ENCODE measurements around the gene AXIN1. TPM values are rescaled to one million over a fixed set of nuclear protein-coding genes. Genes with fewer than 3 reads are reported as not detected.
"Not testable (repeated sequence)": the region's sequence is repeated elsewhere in the genome, so short reads cannot be mapped to it uniquely, and the experiment has no call there.

AXIN1 gene
- total RNA-seq, 1 donor from 2014 or later, result 49.0 TPM

GRCh38 chr16:270381-271255 is 81.9 kb downstream of the AXIN1 start:
- H3K27me3 ChIP-seq (ENCODE audit: control insufficient read depth, insufficient read depth, low read length), result peaks cover 10% of the 10 kb centered on the region

GRCh38 chr16:269061-269796 is 83.3 kb downstream of the AXIN1 start:
- no peak for FAIRE-seq
- no peak for TF ChIP-seq CTCF (IDR thresholded peaks at IDR 0.05; ENCODE audit: insufficient read depth, low read length, severe bottlenecking)

More at GRCh38 chr16:270381-271255, 81.9 kb downstream of the AXIN1 start:
- no peak for TF ChIP-seq CTCF (IDR thresholded peaks at IDR 0.05; ENCODE audit: insufficient read depth, low read length, severe bottlenecking)
- no peaks in the 10 kb centered on the region for H3K36me3 ChIP-seq (ENCODE audit: control insufficient read depth, insufficient read depth, low read length)
- H3K4me3 ChIP-seq (ENCODE audit: low read depth, low read length), result no peak overlapping the region
- FAIRE-seq (no peak), DNase-seq (ENCODE audit: low read depth) (no peak)

GRCh38 chr16:268141-269053 is 84.1 kb downstream of the AXIN1 start:
- no peak for FAIRE-seq
- Histone ChIP-seq H3K36me3 (ENCODE audit: control insufficient read depth, insufficient read depth, low read length) (peaks cover 3% of the 10 kb centered on the region), H3K4me3 (ENCODE audit: low read depth, low read length) (no peak overlapping the region), H3K27me3 (ENCODE audit: control insufficient read depth, insufficient read depth, low read length) (no peaks in the 10 kb centered on the region)
- DNase-seq (ENCODE audit: low read depth), result no peak
- no peak for TF ChIP-seq CTCF (IDR thresholded peaks at IDR 0.05; ENCODE audit: insufficient read depth, low read length, severe bottlenecking)

More at GRCh38 chr16:269061-269796, 83.3 kb downstream of the AXIN1 start:
- Histone ChIP-seq H3K36me3 (ENCODE audit: control insufficient read depth, insufficient read depth, low read length) (no peaks in the 10 kb centered on the region), H3K4me3 (ENCODE audit: low read depth, low read length) (no peak overlapping the region), H3K27me3 (ENCODE audit: control insufficient read depth, insufficient read depth, low read length) (peaks cover 2% of the 10 kb centered on the region)
- DNase-seq (ENCODE audit: low read depth), result no peak

- peak; percentile 100 for FAIRE-seq
- H3K36me3 ChIP-seq (ENCODE audit: control insufficient read depth, insufficient read depth, low read length); DNase-seq (ENCODE audit: low read depth); H3K4me3 ChIP-seq (ENCODE audit: low read depth, low read length); H3K27me3 ChIP-seq (ENCODE audit: control insufficient read depth, insufficient read depth, low read length): not testable (repeated sequence)
Measured at GRCh38 chr16:267562-267961, 85.0 kb downstream of the AXIN1 start.

- no peak for FAIRE-seq
- no peak for DNase-seq (ENCODE audit: low read depth)
- H3K4me3 ChIP-seq (ENCODE audit: low read depth, low read length), result no peak overlapping the region
- TF ChIP-seq CTCF (IDR thresholded peaks at IDR 0.05; ENCODE audit: insufficient read depth, low read length, severe bottlenecking), result no peak
- H3K36me3 ChIP-seq (ENCODE audit: control insufficient read depth, insufficient read depth, low read length), result peaks cover 3% of the 10 kb centered on the region
- H3K27me3 ChIP-seq (ENCODE audit: control insufficient read depth, insufficient read depth, low read length), result no peaks in the 10 kb centered on the region
Measured at GRCh38 chr16:266258-267164, 86.0 kb downstream of the AXIN1 start.
